SK-N-SH treated with all-trans-retinoic acid at 6 μM for 48 hours (cell line): Measurements from ENCODE around the gene ARHGEF7.

Experiments used
- PATZ1 ChIP-seq: fragments of 250-450 bp; sonication (Bioruptor Pico); IDR thresholded peaks from 2 replicates; pipeline ENCODE4 v1.8.0; 2020; ENCODE audit warnings: mild to moderate bottlenecking, moderate library complexity, borderline replicate concordance
- TF ChIP-seq, protein P1 (sequence below): fragments of 250-450 bp; sonication (Bioruptor Pico); IDR thresholded peaks from 2 replicates; pipeline ENCODE4 v1.5.1; 2020; ENCODE audit warnings: low read depth, mild to moderate bottlenecking, moderate library complexity

DNA sequence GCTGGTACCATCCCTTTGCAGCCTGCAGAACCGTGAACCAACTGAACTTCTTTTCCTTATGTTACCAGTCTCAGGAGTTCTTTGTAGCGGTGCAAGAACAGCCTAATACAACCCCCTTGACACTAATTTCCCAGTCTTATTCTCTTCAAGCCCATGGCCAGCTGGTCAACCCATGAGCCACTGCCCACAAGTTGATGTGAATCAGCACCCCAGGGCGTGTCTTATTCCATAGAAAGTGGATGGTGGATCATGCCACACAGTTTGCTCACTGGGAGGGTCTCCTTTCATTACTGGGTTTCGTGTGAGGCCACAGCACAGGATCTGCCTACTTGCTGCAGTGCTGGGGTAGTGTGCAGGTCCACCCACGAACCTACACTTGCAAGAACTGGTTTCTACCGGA, 232.3 kb downstream of the ARHGEF7 start:
- TF ChIP-seq, protein P1, sequence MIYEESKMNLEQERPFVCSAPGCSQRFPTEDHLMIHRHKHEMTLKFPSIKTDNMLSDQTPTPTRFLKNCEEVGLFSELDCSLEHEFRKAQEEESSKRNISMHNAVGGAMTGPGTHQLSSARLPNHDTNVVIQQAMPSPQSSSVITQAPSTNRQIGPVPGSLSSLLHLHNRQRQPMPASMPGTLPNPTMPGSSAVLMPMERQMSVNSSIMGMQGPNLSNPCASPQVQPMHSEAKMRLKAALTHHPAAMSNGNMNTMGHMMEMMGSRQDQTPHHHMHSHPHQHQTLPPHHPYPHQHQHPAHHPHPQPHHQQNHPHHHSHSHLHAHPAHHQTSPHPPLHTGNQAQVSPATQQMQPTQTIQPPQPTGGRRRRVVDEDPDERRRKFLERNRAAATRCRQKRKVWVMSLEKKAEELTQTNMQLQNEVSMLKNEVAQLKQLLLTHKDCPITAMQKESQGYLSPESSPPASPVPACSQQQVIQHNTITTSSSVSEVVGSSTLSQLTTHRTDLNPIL (CRISPR knock-in tag): no peak
- no peak for TF ChIP-seq PATZ1 (CRISPR knock-in tag)
